ENCODE results near the gene SLC39A13.

The SLC39A13 gene

DNA sequence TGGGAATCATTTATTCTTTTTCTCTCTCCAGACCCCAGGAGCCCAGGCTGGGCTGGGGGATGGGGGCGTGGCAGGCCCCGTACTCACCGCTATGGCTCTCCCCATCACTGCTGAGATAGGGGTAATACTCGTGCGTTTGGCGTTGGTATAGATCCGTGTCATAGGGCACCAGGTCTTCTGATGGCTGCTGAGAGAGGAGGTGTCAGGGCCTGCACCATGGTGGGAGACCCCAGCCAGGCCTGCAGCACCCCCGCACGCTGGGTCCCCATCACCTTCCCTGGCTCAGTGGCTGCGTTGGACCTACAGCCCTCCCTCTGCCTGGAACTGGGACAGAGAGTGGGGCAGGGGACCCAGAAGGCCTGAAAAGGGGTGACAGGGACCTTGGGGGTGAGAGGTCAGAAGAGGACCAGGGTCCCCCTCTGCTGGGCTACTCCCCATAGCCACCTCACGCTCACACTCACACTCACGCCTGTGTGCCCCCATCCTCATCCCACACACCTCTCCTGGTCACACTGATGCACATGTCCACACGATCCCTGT lies 32.8 kb upstream of the SLC39A13 start:
- no peak overlapping the region for H3K23ac ChIP-seq (ENCODE audit: low read length)
- no peak overlapping the region for H3K18ac ChIP-seq (ENCODE audit: low read length)
- DNase-seq, result no peak
- H2BK120ac ChIP-seq (ENCODE audit: low read depth, low read length), result no peak overlapping the region
- no peaks in the 10 kb centered on the region for H3K36me3 ChIP-seq (ENCODE audit: control insufficient read depth, insufficient read depth, low read length)
- H2BK5ac ChIP-seq (ENCODE audit: low read length), result no peak overlapping the region
- H2AK5ac ChIP-seq (ENCODE audit: low read length), result no peak overlapping the region
- no peak overlapping the region for H3K27ac ChIP-seq (ENCODE audit: low read depth, low read length)
- no peak overlapping the region for H3K56ac ChIP-seq (ENCODE audit: low read length)
- H3K9ac ChIP-seq (ENCODE audit: low read length), result no peak overlapping the region
- peaks cover 5% of the 10 kb centered on the region for H3K4me1 ChIP-seq (ENCODE audit: control insufficient read depth, low read depth, low read length)
- H3K79me2 ChIP-seq (ENCODE audit: control insufficient read depth, insufficient read depth, low read length), result no peaks in the 10 kb centered on the region
- H4K8ac ChIP-seq (ENCODE audit: low read depth, low read length), result no peak overlapping the region
- no peak overlapping the region for H2BK15ac ChIP-seq (replicated peaks; ENCODE audit: low read depth)
- no peaks in the 10 kb centered on the region for H3K79me1 ChIP-seq (ENCODE audit: low read length)
- H3K4me3 ChIP-seq (ENCODE audit: low read length), result no peak overlapping the region
- no peaks in the 10 kb centered on the region for H3K27me3 ChIP-seq (ENCODE audit: insufficient read depth, low read length, poor library complexity)
- WGBS (ENCODE audit: extremely low coverage, insufficient coverage, low lambda C conversion rate), result no CpG with 5 or more reads among the region's 13 CpGs
- H4K5ac ChIP-seq (ENCODE audit: low read length), result no peak overlapping the region
- H3K4me2 ChIP-seq (ENCODE audit: low read length), result no peak overlapping the region
- H3K4ac ChIP-seq (ENCODE audit: low read depth, low read length), result no peak overlapping the region

DNA sequence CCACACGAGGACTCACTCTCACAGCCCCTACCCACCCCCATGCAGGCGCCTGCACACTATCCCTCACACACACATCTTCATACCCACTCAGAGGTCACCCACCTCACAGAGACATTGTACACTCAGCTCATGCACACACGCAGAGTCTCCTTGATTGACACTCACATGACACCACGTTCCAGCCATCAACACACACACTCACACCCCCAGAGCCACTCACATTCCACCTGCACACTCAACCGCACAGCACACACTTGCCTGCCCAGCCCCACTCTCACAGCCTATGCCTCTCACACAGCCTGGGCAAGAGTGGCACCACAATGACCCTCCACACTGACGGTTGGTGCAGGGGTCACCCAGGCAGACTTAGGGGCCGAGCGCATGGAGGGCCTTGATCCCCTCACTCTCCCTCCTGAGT lies 32.3 kb upstream of the SLC39A13 start:
- H3K4me1 ChIP-seq (ENCODE audit: control insufficient read depth, low read depth, low read length), result peaks cover 5% of the 10 kb centered on the region
- no peak overlapping the region for H3K9ac ChIP-seq (ENCODE audit: low read length)
- no peak overlapping the region for H2BK5ac ChIP-seq (ENCODE audit: low read length)
- H4K5ac ChIP-seq (ENCODE audit: low read length), result no peak overlapping the region
- H2BK120ac ChIP-seq (ENCODE audit: low read depth, low read length), result no peak overlapping the region
- H2BK15ac ChIP-seq (replicated peaks; ENCODE audit: low read depth), result no peak overlapping the region
- H3K4ac ChIP-seq (ENCODE audit: low read depth, low read length), result no peak overlapping the region
- H3K27me3 ChIP-seq (ENCODE audit: insufficient read depth, low read length, poor library complexity), result no peaks in the 10 kb centered on the region
- no peaks in the 10 kb centered on the region for H3K79me2 ChIP-seq (ENCODE audit: control insufficient read depth, insufficient read depth, low read length)
- no peaks in the 10 kb centered on the region for H3K36me3 ChIP-seq (ENCODE audit: control insufficient read depth, insufficient read depth, low read length)
- no peak overlapping the region for H3K56ac ChIP-seq (ENCODE audit: low read length)
- H3K4me3 ChIP-seq (ENCODE audit: low read length), result no peak overlapping the region
- no CpG with 5 or more reads among the region's 8 CpGs for WGBS (ENCODE audit: extremely low coverage, insufficient coverage, low lambda C conversion rate)
- no peaks in the 10 kb centered on the region for H3K79me1 ChIP-seq (ENCODE audit: low read length)
- H3K4me2 ChIP-seq (ENCODE audit: low read length), result no peak overlapping the region
- no peak overlapping the region for H4K8ac ChIP-seq (ENCODE audit: low read depth, low read length)
- no peak overlapping the region for H3K23ac ChIP-seq (ENCODE audit: low read length)
- no peak overlapping the region for H2AK5ac ChIP-seq (ENCODE audit: low read length)
- no peak for DNase-seq
- no peak overlapping the region for H3K18ac ChIP-seq (ENCODE audit: low read length)
- H3K27ac ChIP-seq (ENCODE audit: low read depth, low read length), result no peak overlapping the region

GRCh38 chr11:47376525-47377371 lies 31.6 kb upstream of the SLC39A13 start:
- H2BK15ac ChIP-seq (replicated peaks; ENCODE audit: low read depth), result no peak overlapping the region
- no peak overlapping the region for H3K27ac ChIP-seq (ENCODE audit: low read depth, low read length)
- no peak overlapping the region for H2BK120ac ChIP-seq (ENCODE audit: low read depth, low read length)
- no peak overlapping the region for H3K23ac ChIP-seq (ENCODE audit: low read length)
- H2AK5ac ChIP-seq (ENCODE audit: low read length), result no peak overlapping the region
- peaks cover 5% of the 10 kb centered on the region for H3K4me1 ChIP-seq (ENCODE audit: control insufficient read depth, low read depth, low read length)
- no peak overlapping the region for H3K4me3 ChIP-seq (ENCODE audit: low read length)
- H3K27me3 ChIP-seq (ENCODE audit: insufficient read depth, low read length, poor library complexity), result no peaks in the 10 kb centered on the region
- H3K4me2 ChIP-seq (ENCODE audit: low read length), result no peak overlapping the region
- WGBS (ENCODE audit: extremely low coverage, insufficient coverage, low lambda C conversion rate), result no CpG with 5 or more reads among the region's 14 CpGs
- H3K79me1 ChIP-seq (ENCODE audit: low read length), result no peaks in the 10 kb centered on the region
- H3K79me2 ChIP-seq (ENCODE audit: control insufficient read depth, insufficient read depth, low read length), result no peaks in the 10 kb centered on the region
- H2BK5ac ChIP-seq (ENCODE audit: low read length), result no peak overlapping the region
- DNase-seq, result peak; percentile 38
- no peak overlapping the region for H4K5ac ChIP-seq (ENCODE audit: low read length)
- H4K8ac ChIP-seq (ENCODE audit: low read depth, low read length), result no peak overlapping the region
- H3K56ac ChIP-seq (ENCODE audit: low read length), result no peak overlapping the region
- H3K9ac ChIP-seq (ENCODE audit: low read length), result no peak overlapping the region
- no peaks in the 10 kb centered on the region for H3K36me3 ChIP-seq (ENCODE audit: control insufficient read depth, insufficient read depth, low read length)
- H3K4ac ChIP-seq (ENCODE audit: low read depth, low read length), result no peak overlapping the region
- H3K18ac ChIP-seq (ENCODE audit: low read length), result no peak overlapping the region

DNA sequence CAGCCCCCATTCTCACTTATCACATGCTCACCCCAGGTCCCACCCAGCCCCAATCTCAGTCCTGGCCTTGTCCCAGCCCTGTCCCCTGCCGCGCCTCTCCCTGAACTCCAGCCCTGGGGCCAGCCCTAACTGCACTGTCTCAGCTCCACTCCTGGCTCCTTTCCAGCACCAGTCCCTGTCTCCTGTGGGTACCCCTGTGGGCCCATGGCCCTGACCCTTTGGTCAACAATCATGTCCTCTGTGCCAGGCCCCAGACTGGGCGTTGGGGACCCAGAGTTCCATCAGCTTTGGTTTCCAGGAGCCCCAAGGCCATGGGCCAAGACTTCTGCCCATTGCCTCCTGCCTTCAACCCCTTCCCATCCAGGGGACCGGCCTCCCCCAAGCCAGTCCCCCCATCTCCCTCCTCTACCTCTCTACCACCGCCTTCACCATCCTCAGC lies 30.8 kb upstream of the SLC39A13 start:
- no peak overlapping the region for H2BK5ac ChIP-seq (ENCODE audit: low read length)
- no peak overlapping the region for H3K18ac ChIP-seq (ENCODE audit: low read length)
- H3K56ac ChIP-seq (ENCODE audit: low read length), result no peak overlapping the region
- H2BK15ac ChIP-seq (replicated peaks; ENCODE audit: low read depth), result no peak overlapping the region
- no peak overlapping the region for H3K4ac ChIP-seq (ENCODE audit: low read depth, low read length)
- DNase-seq, result no peak
- no peaks in the 10 kb centered on the region for H3K79me2 ChIP-seq (ENCODE audit: control insufficient read depth, insufficient read depth, low read length)
- no peaks in the 10 kb centered on the region for H3K79me1 ChIP-seq (ENCODE audit: low read length)
- H3K4me2 ChIP-seq (ENCODE audit: low read length), result no peak overlapping the region
- no CpG with 5 or more reads among the region's 5 CpGs for WGBS (ENCODE audit: extremely low coverage, insufficient coverage, low lambda C conversion rate)
- no peaks in the 10 kb centered on the region for H3K27me3 ChIP-seq (ENCODE audit: insufficient read depth, low read length, poor library complexity)
- H3K23ac ChIP-seq (ENCODE audit: low read length), result no peak overlapping the region
- H3K27ac ChIP-seq (ENCODE audit: low read depth, low read length), result no peak overlapping the region
- H4K8ac ChIP-seq (ENCODE audit: low read depth, low read length), result no peak overlapping the region
- H2AK5ac ChIP-seq (ENCODE audit: low read length), result no peak overlapping the region
- H3K4me3 ChIP-seq (ENCODE audit: low read length), result no peak overlapping the region
- no peak overlapping the region for H3K9ac ChIP-seq (ENCODE audit: low read length)
- H3K36me3 ChIP-seq (ENCODE audit: control insufficient read depth, insufficient read depth, low read length), result no peaks in the 10 kb centered on the region
- no peak overlapping the region for H4K5ac ChIP-seq (ENCODE audit: low read length)
- H2BK120ac ChIP-seq (ENCODE audit: low read depth, low read length), result no peak overlapping the region
- H3K4me1 ChIP-seq (ENCODE audit: control insufficient read depth, low read depth, low read length), result peaks cover 5% of the 10 kb centered on the region

GRCh38 chr11:47378010-47378835 lies 30.2 kb upstream of the SLC39A13 start, which contains the start of gene SPI1:
SPI1 (minus strand) TSS chr11:47378547; CDS start chr11:47378353, 194 bp downstream.
- H3K4me3 ChIP-seq (ENCODE audit: low read length), result no peak within 1 kb of the TSS
- H3K27me3 ChIP-seq (ENCODE audit: insufficient read depth, low read length, poor library complexity), result no peaks in the 10 kb centered on the region
- H3K23ac ChIP-seq (ENCODE audit: low read length), result no peak within 1 kb of the TSS
- WGBS (ENCODE audit: extremely low coverage, insufficient coverage, low lambda C conversion rate), result no CpG with 5 or more reads among the region's 31 CpGs
- no peak within 1 kb of the TSS for H4K8ac ChIP-seq (ENCODE audit: low read depth, low read length)
- H2BK120ac ChIP-seq (ENCODE audit: low read depth, low read length), result no peak within 1 kb of the TSS
- no peak within 1 kb of the TSS for H2BK15ac ChIP-seq (replicated peaks; ENCODE audit: low read depth)
- H3K4ac ChIP-seq (ENCODE audit: low read depth, low read length), result no peak within 1 kb of the TSS
- no peak within 1 kb of the TSS for H2BK5ac ChIP-seq (ENCODE audit: low read length)
- peak within 1 kb of the TSS; percentile 30 for H3K56ac ChIP-seq (ENCODE audit: low read length)
- no peak within 1 kb of the TSS for H3K9ac ChIP-seq (ENCODE audit: low read length)
- peak; percentile 77 for DNase-seq
- no peaks in the 10 kb centered on the region for H3K79me1 ChIP-seq (ENCODE audit: low read length)
- H3K18ac ChIP-seq (ENCODE audit: low read length), result no peak within 1 kb of the TSS
- H3K4me2 ChIP-seq (ENCODE audit: low read length), result no peak within 1 kb of the TSS
- H2AK5ac ChIP-seq (ENCODE audit: low read length), result no peak within 1 kb of the TSS
- H3K79me2 ChIP-seq (ENCODE audit: control insufficient read depth, insufficient read depth, low read length), result no peaks in the 10 kb centered on the region
- peaks cover 5% of the 10 kb centered on the region for H3K4me1 ChIP-seq (ENCODE audit: control insufficient read depth, low read depth, low read length)
- H3K27ac ChIP-seq (ENCODE audit: low read depth, low read length), result no peak within 1 kb of the TSS
- peak within 1 kb of the TSS; percentile 16 for H4K5ac ChIP-seq (ENCODE audit: low read length)
- no peaks in the 10 kb centered on the region for H3K36me3 ChIP-seq (ENCODE audit: control insufficient read depth, insufficient read depth, low read length)

Data from mesendoderm (in vitro differentiated cells).